ENCODE results near the gene MACROH2A1.

The MACROH2A1 gene

GRCh38 chr5:135329066-135329912 is 69.7 kb downstream of the MACROH2A1 start:
- no peak for DNase-seq

- no peak for DNase-seq
These were observed 70.8 kb downstream of the MACROH2A1 start for GRCh38 chr5:135328128-135328687.

- no peak for DNase-seq
These were observed 71.5 kb downstream of the MACROH2A1 start for GRCh38 chr5:135327429-135328127.

- DNase-seq: no peak
These were observed 72.5 kb downstream of the MACROH2A1 start for GRCh38 chr5:135326296-135327254.

- no peak for DNase-seq
These were observed 74.0 kb downstream of the MACROH2A1 start for GRCh38 chr5:135324897-135325650.

- no peak for DNase-seq
These were observed 74.9 kb downstream of the MACROH2A1 start for GRCh38 chr5:135324160-135324559.

GRCh38 chr5:135323701-135324132 is 75.3 kb downstream of the MACROH2A1 start:
- DNase-seq: no peak

- DNase-seq: no peak
These were observed 75.8 kb downstream of the MACROH2A1 start for GRCh38 chr5:135323227-135323626.

GRCh38 chr5:135322744-135323143 is 76.3 kb downstream of the MACROH2A1 start:
- no peak for DNase-seq

- no peak for DNase-seq
These were observed 76.8 kb downstream of the MACROH2A1 start for GRCh38 chr5:135322271-135322670.

GRCh38 chr5:135320718-135321484 is 78.1 kb downstream of the MACROH2A1 start:
- DNase-seq: no peak

GRCh38 chr5:135319928-135320606 is 79.0 kb downstream of the MACROH2A1 start:
- no peak for DNase-seq

GRCh38 chr5:135319458-135319857 is 79.6 kb downstream of the MACROH2A1 start:
- DNase-seq: no peak

- no peak for DNase-seq
These were observed 80.1 kb downstream of the MACROH2A1 start for GRCh38 chr5:135318924-135319323.

- no peak for DNase-seq
These were observed 81.0 kb downstream of the MACROH2A1 start for GRCh38 chr5:135318037-135318436.

GRCh38 chr5:135317286-135317685 is 81.7 kb downstream of the MACROH2A1 start:
- no peak for DNase-seq

GRCh38 chr5:135315386-135315785 is 83.6 kb downstream of the MACROH2A1 start:
- no peak for DNase-seq

GRCh38 chr5:135313946-135314345 is 85.1 kb downstream of the MACROH2A1 start:
- no peak for DNase-seq

- no peak for DNase-seq
These were observed 85.6 kb downstream of the MACROH2A1 start for GRCh38 chr5:135313405-135313804.

GRCh38 chr5:135312255-135312935 is 86.6 kb downstream of the MACROH2A1 start:
- no peak for DNase-seq
